Activated naive CD8-positive, alpha-beta T cell treated with anti-CD3 and anti-CD28 coated beads for 36 hours (primary cell): ENCODE results near the gene PCIF1. TPM values are rescaled to one million over a fixed set of nuclear protein-coding genes. Genes with fewer than 3 reads are reported as not detected.
"Not testable (repeated sequence)": the region's sequence is repeated elsewhere in the genome, so short reads cannot be mapped to it uniquely, and the experiment has no call there.

Experiments
- DNase-seq: peaks from one replicate; pipeline ENCODE4 v3.0.0; 2021
- H3K27ac Mint-ChIP-seq: one replicate; pipeline ENCODE4 v1.8.0; 2022; ENCODE audit warnings: mild to moderate bottlenecking, moderate library complexity, mixed read lengths
- H3K27me3 Mint-ChIP-seq: one replicate; pipeline ENCODE4 v1.8.0; 2022; ENCODE audit warnings: mild to moderate bottlenecking, mixed read lengths
- H3K36me3 Mint-ChIP-seq: one replicate; pipeline ENCODE4 v1.8.0; 2021; ENCODE audit warnings: mild to moderate bottlenecking, mixed read lengths
- H3K4me1 Mint-ChIP-seq: one replicate; pipeline ENCODE4 v1.8.0; 2021; ENCODE audit warnings: mixed read lengths
- H3K4me3 Mint-ChIP-seq: one replicate; pipeline ENCODE4 v1.8.0; 2022; ENCODE audit warnings: mild to moderate bottlenecking, moderate library complexity, mixed read lengths
- H3K9me3 Mint-ChIP-seq: one replicate; pipeline ENCODE4 v1.8.0; 2022; ENCODE audit warnings: mixed read lengths
- total RNA-seq, 2 experiments: library from RNA; stranded (reverse); gene quantifications; one replicate each; pipeline ENCODE4 v1.2.3, GENCODE V29; 2021

Gene PCIF1
- total RNA-seq, 2 experiments from 2014 or later = 28.4 to 30.2 TPM

- no peaks in the 10 kb centered on the region for H3K27me3 Mint-ChIP-seq
Observed at GRCh38 chr20:45946149-45946970, 11.9 kb downstream of the PCIF1 start.

GRCh38 chr20:45947110-45947866, 12.8 kb downstream of the PCIF1 start:
- no peak for DNase-seq
- Mint-ChIP-seq H3K27me3 (no peaks in the 10 kb centered on the region), H3K4me1 (peaks cover 3% of the 10 kb centered on the region), H3K9me3 (no peaks in the 10 kb centered on the region), H3K36me3 (peaks cover 6% of the 10 kb centered on the region), H3K27ac (no peak overlapping the region), H3K4me3 (no peak overlapping the region)

More at GRCh38 chr20:45946149-45946970, 11.9 kb downstream of the PCIF1 start:
- no peaks in the 10 kb centered on the region for H3K9me3 Mint-ChIP-seq
- no peak for DNase-seq
- peaks cover 3% of the 10 kb centered on the region for H3K4me1 Mint-ChIP-seq
- H3K27ac Mint-ChIP-seq = peak overlapping the region; percentile 21
- H3K4me3 Mint-ChIP-seq = no peak overlapping the region
- H3K36me3 Mint-ChIP-seq = peaks cover 6% of the 10 kb centered on the region

DNA sequence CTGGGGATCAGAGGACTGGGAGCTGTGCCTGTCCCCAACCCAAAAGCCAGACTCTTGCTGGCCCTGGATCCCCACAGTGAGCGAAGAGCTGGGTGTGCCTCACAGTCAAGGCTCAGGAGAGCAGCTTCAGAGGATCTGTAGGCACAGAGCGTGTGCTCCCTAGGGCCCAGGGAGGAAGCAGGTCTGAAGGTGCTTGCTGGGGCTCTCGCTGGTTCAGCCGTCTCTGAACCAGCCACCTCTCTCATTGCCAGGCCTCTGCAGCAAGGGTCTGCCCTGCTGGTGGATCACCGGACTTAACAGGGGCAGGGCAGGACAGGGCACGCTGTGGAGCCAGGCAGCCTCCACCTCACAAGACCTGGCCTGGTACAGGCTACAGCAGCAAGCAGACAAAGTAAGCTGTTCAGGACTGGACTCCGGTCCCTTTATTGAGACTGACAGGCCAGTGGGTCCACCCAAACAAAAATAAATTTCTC, 13.8 kb downstream of the PCIF1 start:
- Mint-ChIP-seq H3K36me3 (peaks cover 6% of the 10 kb centered on the region), H3K4me1 (peaks cover 3% of the 10 kb centered on the region), H3K27me3 (no peaks in the 10 kb centered on the region), H3K4me3 (no peak overlapping the region), H3K9me3 (no peaks in the 10 kb centered on the region), H3K27ac (peak overlapping the region; percentile 63)
- no peak for DNase-seq

- Mint-ChIP-seq H3K9me3 (no peaks in the 10 kb centered on the region), H3K27me3 (no peaks in the 10 kb centered on the region), H3K4me3 (no peak overlapping the region), H3K4me1 (peaks cover 3% of the 10 kb centered on the region), H3K36me3 (peaks cover 8% of the 10 kb centered on the region), H3K27ac (peak overlapping the region; percentile 17)
- DNase-seq = no peak
Observed at GRCh38 chr20:45948742-45949541, 14.5 kb downstream of the PCIF1 start.

DNA sequence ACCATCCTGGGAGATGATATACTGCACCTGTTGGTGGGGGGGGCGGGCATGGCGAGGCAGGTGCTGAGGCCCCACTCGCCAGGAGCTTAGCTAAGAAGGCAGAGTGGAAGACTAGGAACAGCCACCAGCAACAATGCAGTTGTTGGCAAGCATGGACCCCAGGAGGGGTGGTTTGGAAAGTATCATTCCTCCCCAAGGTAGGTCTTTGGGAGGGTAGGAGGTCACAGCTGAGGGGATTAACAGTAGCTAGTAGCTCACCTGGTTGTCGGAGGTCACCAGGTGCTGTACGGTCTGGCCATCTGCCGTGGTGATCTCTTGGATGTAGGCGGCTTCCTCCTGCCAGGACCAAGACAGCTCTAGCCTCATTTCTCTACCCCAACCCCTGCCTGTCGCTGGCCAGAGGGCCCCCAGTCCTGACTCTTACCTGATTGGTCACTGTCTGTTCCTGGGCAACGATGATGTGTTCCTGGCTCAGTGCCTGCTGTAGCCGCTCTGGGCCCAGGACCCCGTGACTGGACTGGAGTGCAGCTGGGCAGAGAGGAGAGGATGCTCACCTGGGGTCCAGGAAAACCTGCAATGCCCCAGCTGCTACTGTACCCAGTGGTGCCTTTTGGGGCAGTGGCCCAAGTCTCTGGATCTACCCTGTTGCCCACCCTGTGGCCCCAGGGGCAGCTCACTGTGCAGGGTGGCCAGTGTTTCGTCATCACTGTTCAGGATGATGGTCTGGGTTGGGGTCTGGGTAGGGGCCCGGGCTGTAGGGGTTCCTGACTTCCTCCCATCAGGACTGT, 15.3 kb downstream of the PCIF1 start:
- DNase-seq = no peak
- Mint-ChIP-seq H3K9me3 (no peaks in the 10 kb centered on the region), H3K4me3 (no peak overlapping the region), H3K36me3 (peaks cover 8% of the 10 kb centered on the region), H3K4me1 (no peaks in the 10 kb centered on the region), H3K27me3 (no peaks in the 10 kb centered on the region), H3K27ac (peak overlapping the region; percentile 42)

GRCh38 chr20:45950330-45950646, 15.8 kb downstream of the PCIF1 start:
- H3K27ac Mint-ChIP-seq = no peak overlapping the region
- H3K27me3 Mint-ChIP-seq = no peaks in the 10 kb centered on the region
- no peak overlapping the region for H3K4me3 Mint-ChIP-seq
- no peak for DNase-seq
- no peaks in the 10 kb centered on the region for H3K4me1 Mint-ChIP-seq
- no peaks in the 10 kb centered on the region for H3K9me3 Mint-ChIP-seq
- H3K36me3 Mint-ChIP-seq = peaks cover 8% of the 10 kb centered on the region

GRCh38 chr20:45951925-45952834, 17.7 kb downstream of the PCIF1 start:
- Mint-ChIP-seq H3K9me3 (no peaks in the 10 kb centered on the region), H3K4me1 (no peaks in the 10 kb centered on the region), H3K36me3 (peaks cover 10% of the 10 kb centered on the region), H3K4me3 (no peak overlapping the region), H3K27me3 (no peaks in the 10 kb centered on the region), H3K27ac (no peak overlapping the region)
- DNase-seq = no peak

DNA sequence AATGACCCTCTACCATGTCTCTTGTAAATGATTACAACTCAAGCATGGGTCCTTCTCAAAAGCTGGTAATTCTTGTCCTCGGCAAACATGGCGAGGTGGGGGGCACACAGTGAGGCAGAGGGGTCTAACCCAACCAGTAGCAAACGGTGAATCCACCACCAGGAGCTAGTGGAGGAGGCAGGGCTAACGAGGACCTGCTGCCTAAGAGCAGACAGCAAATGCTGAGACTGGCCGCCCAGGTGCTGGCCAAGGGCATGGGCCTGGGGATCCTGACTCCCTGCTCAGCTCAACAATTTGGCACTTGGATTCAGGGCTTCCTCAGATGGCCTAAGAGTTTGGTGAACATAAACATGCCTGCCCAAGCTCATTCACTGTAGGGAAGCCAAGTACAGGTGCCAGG, 18.4 kb downstream of the PCIF1 start:
- peaks cover 10% of the 10 kb centered on the region for H3K36me3 Mint-ChIP-seq
- DNase-seq = no peak
- H3K4me3 Mint-ChIP-seq = no peak overlapping the region
- no peaks in the 10 kb centered on the region for H3K27me3 Mint-ChIP-seq
- no peaks in the 10 kb centered on the region for H3K4me1 Mint-ChIP-seq
- H3K9me3 Mint-ChIP-seq = no peaks in the 10 kb centered on the region
- no peak overlapping the region for H3K27ac Mint-ChIP-seq

DNA sequence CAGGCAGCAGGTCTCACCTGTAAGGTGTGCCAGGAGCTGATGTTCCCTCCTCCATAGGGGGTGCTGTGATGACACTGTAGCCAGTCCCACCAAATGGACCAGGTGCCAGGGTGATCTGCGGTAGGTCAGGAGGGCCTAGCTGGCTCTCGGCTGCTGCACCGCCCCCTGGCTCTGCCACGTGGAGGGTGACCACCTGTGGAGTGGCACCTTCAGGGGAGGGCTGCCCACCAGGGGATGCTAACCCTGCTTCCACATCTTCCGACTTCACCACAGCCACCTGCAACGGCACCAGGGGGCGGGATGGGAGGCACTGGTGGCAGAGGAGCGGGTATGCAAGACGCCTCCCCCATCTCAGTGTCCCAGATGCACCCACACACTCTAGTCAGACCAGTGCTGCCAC, 19.2 kb downstream of the PCIF1 start:
- H3K36me3 Mint-ChIP-seq = peaks cover 14% of the 10 kb centered on the region
- H3K4me1 Mint-ChIP-seq = no peaks in the 10 kb centered on the region
- H3K27ac Mint-ChIP-seq = no peak overlapping the region
- no peak for DNase-seq
- no peak overlapping the region for H3K4me3 Mint-ChIP-seq
- H3K27me3 Mint-ChIP-seq = no peaks in the 10 kb centered on the region
- no peaks in the 10 kb centered on the region for H3K9me3 Mint-ChIP-seq

DNA sequence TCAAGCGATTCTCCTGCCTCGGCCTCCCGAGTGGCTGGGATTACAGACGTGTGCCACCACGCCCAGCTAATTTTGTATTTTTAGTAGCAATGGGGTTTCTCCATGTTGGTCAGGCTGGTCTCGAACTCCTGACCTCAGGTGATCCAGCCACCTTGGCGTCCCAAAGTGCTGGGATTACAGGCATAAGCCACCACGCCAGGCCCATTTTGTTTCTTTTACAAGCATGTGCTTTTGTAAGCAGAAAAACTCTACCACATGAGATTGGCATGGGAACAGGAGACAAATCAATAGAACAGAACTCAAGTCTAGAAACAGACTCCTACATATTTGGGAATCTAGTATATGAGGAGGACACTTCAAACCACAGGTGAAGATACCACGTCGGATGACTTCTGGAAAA, 21.8 kb downstream of the PCIF1 start:
- peaks cover 20% of the 10 kb centered on the region for H3K36me3 Mint-ChIP-seq
- not testable (repeated sequence) for H3K27ac Mint-ChIP-seq, H3K9me3 Mint-ChIP-seq, H3K4me1 Mint-ChIP-seq, H3K27me3 Mint-ChIP-seq, H3K4me3 Mint-ChIP-seq, DNase-seq

- H3K9me3 Mint-ChIP-seq = no peaks in the 10 kb centered on the region
- peaks cover 22% of the 10 kb centered on the region for H3K36me3 Mint-ChIP-seq
- no peaks in the 10 kb centered on the region for H3K4me1 Mint-ChIP-seq
- no peaks in the 10 kb centered on the region for H3K27me3 Mint-ChIP-seq
- no peak overlapping the region for H3K4me3 Mint-ChIP-seq
- H3K27ac Mint-ChIP-seq = no peak overlapping the region
- no peak for DNase-seq
Observed at GRCh38 chr20:45957021-45957941, 22.8 kb downstream of the PCIF1 start.

GRCh38 chr20:45958593-45958992, 24.1 kb downstream of the PCIF1 start:
- H3K9me3 Mint-ChIP-seq = no peaks in the 10 kb centered on the region
- H3K27me3 Mint-ChIP-seq = no peaks in the 10 kb centered on the region
- peaks cover 22% of the 10 kb centered on the region for H3K36me3 Mint-ChIP-seq
- no peak for DNase-seq
- H3K4me1 Mint-ChIP-seq = no peaks in the 10 kb centered on the region
- no peak overlapping the region for H3K27ac Mint-ChIP-seq
- no peak overlapping the region for H3K4me3 Mint-ChIP-seq

DNA sequence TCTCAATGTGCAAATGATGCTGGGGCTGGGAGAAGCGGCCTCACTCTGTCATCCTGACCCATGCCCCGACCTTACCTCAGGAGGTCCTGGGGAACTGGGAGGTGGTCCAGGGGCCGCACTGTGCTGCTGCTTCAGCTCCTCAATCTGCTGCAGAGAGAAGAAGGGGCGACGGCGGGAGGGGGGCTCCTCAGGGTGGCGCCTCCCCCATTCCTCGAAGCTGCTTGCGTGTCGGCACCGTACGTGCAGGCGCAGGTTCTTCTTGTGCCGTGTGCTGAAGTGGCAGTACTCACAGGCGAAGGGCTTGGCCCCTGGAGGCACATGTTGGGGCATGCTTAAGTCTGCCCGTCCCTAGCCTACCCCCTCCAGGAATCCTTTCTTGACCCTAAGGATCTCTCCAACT, 24.6 kb downstream of the PCIF1 start:
- no peak for DNase-seq
- H3K27me3 Mint-ChIP-seq = no peaks in the 10 kb centered on the region
- no peak overlapping the region for H3K27ac Mint-ChIP-seq
- peaks cover 1% of the 10 kb centered on the region for H3K4me1 Mint-ChIP-seq
- H3K4me3 Mint-ChIP-seq = no peak overlapping the region
- H3K36me3 Mint-ChIP-seq = peaks cover 20% of the 10 kb centered on the region
- H3K9me3 Mint-ChIP-seq = no peaks in the 10 kb centered on the region
